GM18861 (cell line): ENCODE results near the gene CHAD.

Experiments used
- ATAC-seq: cut with Tn5 transposase; IDR thresholded peaks from one replicate; pipeline ENCODE4 v1.9.1; 2021; ENCODE audit not compliant: unreplicated experiment

Gene CHAD

GRCh38 chr17:50458701-50459676, 9.7 kb downstream of the CHAD start:
- no peak for ATAC-seq

- ATAC-seq, result no peak
Observed at GRCh38 chr17:50458270-50458669, 10.4 kb downstream of the CHAD start.

GRCh38 chr17:50457621-50458020, 11.1 kb downstream of the CHAD start:
- ATAC-seq, result no peak

- no peak for ATAC-seq
Observed at GRCh38 chr17:50453901-50454300, 14.8 kb downstream of the CHAD start.

GRCh38 chr17:50452630-50453300, 15.9 kb downstream of the CHAD start:
- ATAC-seq, result no peak

- ATAC-seq, result no peak
Observed at GRCh38 chr17:50451943-50452629, 16.6 kb downstream of the CHAD start.

GRCh38 chr17:50448643-50449042, 20.0 kb downstream of the CHAD start:
- no peak for ATAC-seq

GRCh38 chr17:50447870-50448595, 20.6 kb downstream of the CHAD start:
- no peak for ATAC-seq

- ATAC-seq, result no peak
Observed at GRCh38 chr17:50445730-50446325, 22.9 kb downstream of the CHAD start.

GRCh38 chr17:50444841-50445715, 23.6 kb downstream of the CHAD start:
- no peak for ATAC-seq

GRCh38 chr17:50443505-50443974, 25.1 kb downstream of the CHAD start:
- ATAC-seq, result no peak

GRCh38 chr17:50440838-50441829, 27.5 kb downstream of the CHAD start:
- no peak for ATAC-seq

- ATAC-seq, result no peak
Observed at GRCh38 chr17:50440172-50440837, 28.4 kb downstream of the CHAD start.

GRCh38 chr17:50439008-50439407, 29.7 kb downstream of the CHAD start:
- ATAC-seq, result no peak

- no peak for ATAC-seq
Observed at GRCh38 chr17:50437409-50437808, 31.3 kb downstream of the CHAD start.

- no peak for ATAC-seq
Observed at GRCh38 chr17:50432125-50432762, 36.4 kb downstream of the CHAD start.
